ENCODE data around the gene BCR. TPM values are rescaled to one million over a fixed set of nuclear protein-coding genes. Genes with fewer than 3 reads are reported as not detected.
"Not testable (repeated sequence)": the region's sequence is repeated elsewhere in the genome, so short reads cannot be mapped to it uniquely, and the experiment has no call there.

Gene BCR
- total RNA-seq, 1 donor from 2014 or later, result 45.1 TPM

GRCh38 chr22:23293720-23294119, 113.4 kb downstream of the BCR start:
- H3K36me3 Mint-ChIP-seq (ENCODE audit: low read depth), result peaks cover 50% of the 10 kb centered on the region
- DNase-seq, result no peak
- H3K9me3 Mint-ChIP-seq, result no peaks in the 10 kb centered on the region
- H3K27me3 Mint-ChIP-seq, result no peaks in the 10 kb centered on the region
- intact Hi-C loops (cut with micrococcal nuclease), result no loop called here
- H3K27ac Mint-ChIP-seq, result no peak overlapping the region
- peaks cover 2% of the 10 kb centered on the region for H3K4me1 Mint-ChIP-seq
- H3K4me3 Mint-ChIP-seq, result no peak overlapping the region

GRCh38 chr22:23294221-23294620, 113.9 kb downstream of the BCR start:
- Mint-ChIP-seq H3K4me3 (no peak overlapping the region), H3K9me3 (no peaks in the 10 kb centered on the region), H3K27me3 (no peaks in the 10 kb centered on the region), H3K4me1 (peaks cover 2% of the 10 kb centered on the region), H3K36me3 (ENCODE audit: low read depth) (peaks cover 50% of the 10 kb centered on the region), H3K27ac (no peak overlapping the region)
- DNase-seq, result no peak
- intact Hi-C loops (cut with micrococcal nuclease), result no loop called here

- Mint-ChIP-seq H3K36me3 (ENCODE audit: low read depth) (peaks cover 19% of the 10 kb centered on the region), H3K27ac (no peak overlapping the region)
Measured at GRCh38 chr22:23300476-23300875, 120.2 kb downstream of the BCR start.

GRCh38 chr22:23301591-23301990, 121.3 kb downstream of the BCR start:
- H3K27ac Mint-ChIP-seq, result no peak overlapping the region
- no peak for DNase-seq
- no peaks in the 10 kb centered on the region for H3K27me3 Mint-ChIP-seq
- peaks cover 19% of the 10 kb centered on the region for H3K36me3 Mint-ChIP-seq (ENCODE audit: low read depth)
- H3K9me3 Mint-ChIP-seq, result no peaks in the 10 kb centered on the region
- H3K4me3 Mint-ChIP-seq, result no peak overlapping the region
- H3K4me1 Mint-ChIP-seq, result no peaks in the 10 kb centered on the region
- intact Hi-C loops (cut with micrococcal nuclease), result no loop called here

More at GRCh38 chr22:23300476-23300875, 120.2 kb downstream of the BCR start:
- no peak for DNase-seq
- no peak overlapping the region for H3K4me3 Mint-ChIP-seq
- no peaks in the 10 kb centered on the region for H3K9me3 Mint-ChIP-seq
- H3K27me3 Mint-ChIP-seq, result no peaks in the 10 kb centered on the region
- no peaks in the 10 kb centered on the region for H3K4me1 Mint-ChIP-seq
- intact Hi-C loops (cut with micrococcal nuclease), result no loop called here

- no peaks in the 10 kb centered on the region for H3K4me1 Mint-ChIP-seq
- intact Hi-C loops (cut with micrococcal nuclease), result no loop called here
- no peaks in the 10 kb centered on the region for H3K27me3 Mint-ChIP-seq
- H3K9me3 Mint-ChIP-seq, result no peaks in the 10 kb centered on the region
- H3K4me3 Mint-ChIP-seq, result no peak overlapping the region
- DNase-seq, result no peak
- H3K27ac Mint-ChIP-seq, result no peak overlapping the region
- H3K36me3 Mint-ChIP-seq (ENCODE audit: low read depth), result peaks cover 15% of the 10 kb centered on the region
Measured at GRCh38 chr22:23302171-23303002, 122.1 kb downstream of the BCR start.

GRCh38 chr22:23305321-23305910, 125.1 kb downstream of the BCR start:
- no peaks in the 10 kb centered on the region for H3K4me1 Mint-ChIP-seq
- H3K27ac Mint-ChIP-seq, result no peak overlapping the region
- no peaks in the 10 kb centered on the region for H3K27me3 Mint-ChIP-seq
- no peak overlapping the region for H3K4me3 Mint-ChIP-seq
- intact Hi-C loops (cut with micrococcal nuclease), result no loop called here
- no peaks in the 10 kb centered on the region for H3K9me3 Mint-ChIP-seq
- H3K36me3 Mint-ChIP-seq (ENCODE audit: low read depth), result peaks cover 7% of the 10 kb centered on the region
- DNase-seq, result no peak

- Mint-ChIP-seq H3K4me1 (no peaks in the 10 kb centered on the region), H3K27me3 (no peaks in the 10 kb centered on the region), H3K4me3 (no peak overlapping the region), H3K9me3 (no peaks in the 10 kb centered on the region), H3K27ac (no peak overlapping the region), H3K36me3 (ENCODE audit: low read depth) (peaks cover 4% of the 10 kb centered on the region)
- no peak for DNase-seq
- intact Hi-C loops (cut with micrococcal nuclease), result no loop called here
Measured at GRCh38 chr22:23305922-23306374, 125.6 kb downstream of the BCR start.

GRCh38 chr22:23306438-23306921, 126.2 kb downstream of the BCR start:
- intact Hi-C loops (cut with micrococcal nuclease), result no loop called here
- Mint-ChIP-seq H3K9me3 (no peaks in the 10 kb centered on the region), H3K27ac (no peak overlapping the region), H3K36me3 (ENCODE audit: low read depth) (peaks cover 2% of the 10 kb centered on the region), H3K27me3 (no peaks in the 10 kb centered on the region), H3K4me3 (no peak overlapping the region), H3K4me1 (no peaks in the 10 kb centered on the region)
- DNase-seq, result no peak

- H3K27me3 Mint-ChIP-seq, result no peaks in the 10 kb centered on the region
- no peak overlapping the region for H3K27ac Mint-ChIP-seq
- intact Hi-C loops (cut with micrococcal nuclease), result no loop called here
- no peaks in the 10 kb centered on the region for H3K9me3 Mint-ChIP-seq
- H3K4me1 Mint-ChIP-seq, result no peaks in the 10 kb centered on the region
- peaks cover 2% of the 10 kb centered on the region for H3K36me3 Mint-ChIP-seq (ENCODE audit: low read depth)
- no peak for DNase-seq
- H3K4me3 Mint-ChIP-seq, result no peak overlapping the region
Measured at GRCh38 chr22:23306926-23307325, 126.6 kb downstream of the BCR start.

- H3K36me3 Mint-ChIP-seq (ENCODE audit: low read depth); intact Hi-C loops (cut with micrococcal nuclease); H3K4me3 Mint-ChIP-seq; DNase-seq; H3K27ac Mint-ChIP-seq; H3K27me3 Mint-ChIP-seq; H3K4me1 Mint-ChIP-seq; H3K9me3 Mint-ChIP-seq: not testable (repeated sequence)
Measured at GRCh38 chr22:23307511-23307910, 127.2 kb downstream of the BCR start.

- H3K4me1 Mint-ChIP-seq; H3K9me3 Mint-ChIP-seq; H3K4me3 Mint-ChIP-seq; DNase-seq; H3K27ac Mint-ChIP-seq; intact Hi-C loops (cut with micrococcal nuclease); H3K27me3 Mint-ChIP-seq; H3K36me3 Mint-ChIP-seq (ENCODE audit: low read depth): not testable (repeated sequence)
Measured at GRCh38 chr22:23309261-23309660, 129.0 kb downstream of the BCR start.

- peaks cover 10% of the 10 kb centered on the region for H3K36me3 Mint-ChIP-seq (ENCODE audit: low read depth)
- DNase-seq; H3K27ac Mint-ChIP-seq; H3K27me3 Mint-ChIP-seq; H3K4me3 Mint-ChIP-seq; H3K4me1 Mint-ChIP-seq; H3K9me3 Mint-ChIP-seq; intact Hi-C loops (cut with micrococcal nuclease): not testable (repeated sequence)
Measured at GRCh38 chr22:23310443-23311097, 130.3 kb downstream of the BCR start.

GRCh38 chr22:23311635-23312420, 131.5 kb downstream of the BCR start:
- H3K4me3 Mint-ChIP-seq; H3K27ac Mint-ChIP-seq; intact Hi-C loops (cut with micrococcal nuclease); H3K9me3 Mint-ChIP-seq; H3K4me1 Mint-ChIP-seq; H3K27me3 Mint-ChIP-seq; DNase-seq: not testable (repeated sequence)
- H3K36me3 Mint-ChIP-seq (ENCODE audit: low read depth), result peaks cover 11% of the 10 kb centered on the region

All from activated CD4-positive, alpha-beta T cell treated with anti-CD3 and anti-CD28 coated beads, Interleukin-2, amount 10 ng/mL, durations not matched to agents 24 days and 14 days (primary cell).